ENCODE measurements around the gene DDX56.
"Not testable (repeated sequence)": the region's sequence is repeated elsewhere in the genome, so short reads cannot be mapped to it uniquely, and the experiment has no call there.

Gene DDX56

DNA sequence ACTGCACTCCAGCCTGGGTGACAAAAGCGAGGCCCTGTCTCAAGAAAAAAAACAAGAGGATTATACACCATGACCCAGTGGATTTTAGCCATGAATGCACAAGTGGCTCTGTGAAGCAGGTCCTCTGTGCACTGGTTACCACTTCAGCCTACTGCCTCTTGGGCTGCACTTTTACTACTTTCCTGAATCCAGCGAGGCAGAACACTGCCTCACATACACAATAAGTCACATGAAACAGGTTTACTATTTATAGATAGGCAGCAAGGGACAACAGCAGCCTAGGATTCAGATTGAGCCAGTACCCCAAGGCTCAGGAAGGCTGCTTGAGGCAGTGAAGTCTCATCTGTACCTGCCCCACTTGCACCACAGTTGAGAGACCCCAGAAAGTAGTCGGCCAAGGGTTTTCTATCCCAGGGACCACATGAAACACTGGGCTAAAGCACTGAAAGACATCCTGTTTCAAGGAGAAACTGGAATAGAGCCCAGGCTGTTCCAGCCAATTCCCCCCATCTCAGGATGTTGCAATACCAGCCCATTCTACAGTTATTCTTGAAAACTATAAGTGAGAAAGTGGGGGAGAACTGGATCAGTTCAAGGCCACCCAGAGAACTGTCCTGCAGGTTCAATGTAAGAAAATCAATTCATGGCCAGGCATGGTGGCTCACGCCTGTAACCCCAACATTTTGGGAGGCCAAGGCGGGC, 22.4 kb upstream of the DDX56 start:
- no peak for DNase-seq

DNA sequence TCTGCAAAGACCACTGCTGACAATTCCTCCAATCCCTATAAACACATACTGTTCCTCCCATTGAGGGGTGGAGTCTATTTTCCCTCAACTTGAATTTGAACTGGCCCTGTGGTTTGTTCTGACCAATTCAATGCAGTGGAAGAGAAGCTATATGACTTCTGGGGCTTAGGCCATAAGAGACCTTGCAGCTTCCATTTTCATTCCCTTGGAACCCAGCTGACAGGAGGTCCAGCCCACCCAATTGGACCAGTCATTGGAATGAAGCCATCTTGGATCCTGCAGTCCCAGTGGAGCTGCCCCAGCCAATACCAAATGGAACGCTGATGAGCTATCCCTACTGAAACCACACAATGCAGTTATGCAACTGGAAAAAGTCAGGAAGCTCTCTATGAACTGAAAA, 17.2 kb upstream of the DDX56 start:
- DNase-seq: no peak

DNA sequence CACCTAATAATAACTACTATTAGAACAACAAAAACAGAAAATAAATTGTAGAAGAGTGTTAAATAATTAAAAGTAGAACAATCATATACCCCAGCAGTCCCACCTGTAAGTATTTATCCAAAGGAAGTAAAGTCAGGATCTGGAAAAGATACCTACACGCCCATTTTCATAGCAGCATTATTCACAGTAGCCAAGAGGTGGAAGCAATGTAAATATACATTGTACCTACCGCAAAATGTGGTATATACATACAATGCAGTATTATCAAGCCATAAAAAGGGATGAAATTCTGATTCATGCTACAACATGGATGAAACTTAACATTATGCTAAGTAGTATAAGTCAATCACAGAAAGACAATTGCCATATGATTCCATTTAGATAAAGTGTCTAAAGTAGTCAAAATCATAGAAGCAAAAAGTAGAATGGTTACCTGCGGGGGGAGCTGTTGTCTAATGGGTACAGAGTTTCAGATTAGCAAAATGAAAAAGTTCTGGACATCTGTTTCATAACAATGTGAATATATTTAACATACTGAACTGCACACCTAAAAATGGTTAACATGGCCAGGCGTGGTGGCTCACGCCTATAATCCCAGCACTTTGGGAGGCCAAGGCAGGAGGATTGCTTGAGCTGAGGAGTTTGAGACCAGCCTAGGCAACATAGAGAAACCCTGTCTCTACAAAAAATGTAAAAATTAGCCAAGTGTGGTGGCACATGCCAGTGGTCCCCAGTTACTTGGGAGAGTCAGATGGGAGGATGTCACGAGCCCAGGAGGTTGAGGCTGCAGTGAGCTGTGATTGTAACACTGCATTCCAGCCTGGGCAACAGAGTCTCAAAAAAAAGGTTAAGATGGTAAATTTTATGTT, 14.4 kb upstream of the DDX56 start:
- DNase-seq: peak; percentile 79

DNA sequence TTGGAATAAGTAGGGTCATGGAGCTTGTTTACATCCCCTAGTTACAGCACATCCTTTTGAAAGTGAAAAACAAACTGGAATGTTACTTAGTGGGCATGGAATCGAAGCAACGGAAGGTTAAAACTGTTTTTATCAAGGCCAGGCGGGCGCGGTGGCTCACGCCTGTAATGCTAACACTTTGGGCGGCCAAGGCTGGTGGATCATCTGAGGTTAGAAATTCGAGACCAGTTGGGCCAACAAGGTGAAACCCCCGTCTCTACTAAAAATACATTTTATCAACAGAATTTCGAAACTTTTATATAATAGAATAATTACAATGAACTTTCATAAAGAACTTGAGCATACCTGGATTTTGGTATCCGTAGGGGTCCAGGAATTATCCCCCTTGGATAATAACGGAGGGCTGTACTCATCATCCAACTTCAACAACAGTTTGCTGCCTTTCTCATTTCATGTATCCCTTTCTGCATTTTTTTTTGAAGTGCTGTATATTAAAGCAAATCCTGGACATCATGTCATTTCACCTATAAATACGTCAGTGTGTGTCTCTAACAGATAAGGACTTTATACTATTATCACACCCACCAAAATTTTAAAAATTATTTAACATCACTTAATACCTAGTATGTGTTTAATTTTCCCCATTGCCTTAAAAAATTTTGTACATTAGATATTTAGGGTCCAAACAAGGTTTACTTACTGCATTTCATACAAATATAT, 9.6 kb upstream of the DDX56 start:
- DNase-seq: no peak

DNA sequence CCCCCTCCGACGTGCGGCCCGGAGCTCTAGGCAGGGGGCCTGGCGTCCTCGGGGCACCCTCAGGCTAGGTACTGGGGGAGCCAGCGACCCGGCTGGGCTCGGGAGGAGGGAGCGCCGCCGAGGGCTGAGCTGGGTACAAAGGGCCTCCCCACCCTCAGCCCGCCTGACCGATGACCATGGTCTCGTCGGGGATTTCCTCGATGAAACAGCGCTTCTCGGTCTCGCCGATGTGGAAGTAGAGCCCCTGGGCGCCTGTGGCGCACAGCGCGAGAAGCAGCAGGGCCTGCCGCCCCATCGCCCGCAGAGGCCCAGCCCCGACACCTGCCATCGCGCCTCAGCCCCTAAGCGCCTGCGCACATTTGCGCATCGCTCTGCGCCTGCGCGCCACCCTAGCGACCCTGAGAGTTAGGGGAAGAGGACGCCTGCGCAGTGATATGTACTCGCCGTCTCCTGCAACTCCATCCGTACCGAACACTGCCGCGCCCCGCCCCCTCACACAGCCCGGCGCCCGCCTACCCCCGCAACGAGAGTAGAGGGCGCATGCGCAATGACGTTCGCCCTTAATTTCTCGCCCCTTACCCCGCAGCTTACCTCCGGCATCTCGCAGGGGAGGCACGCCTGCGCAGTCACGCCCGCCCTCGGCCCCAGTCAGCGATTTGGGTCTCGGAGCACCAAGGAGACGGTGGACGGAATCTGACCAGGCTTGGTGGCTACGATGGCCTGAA, 8.3 kb upstream of the DDX56 start, which contains the start of gene TMED4:
Gene TMED4 (minus strand): TSS at position 353 of the 725 bp plus-strand sequence. CDS start 25 bp downstream, at position 328.
- DNase-seq: peak; percentile 100

DNA sequence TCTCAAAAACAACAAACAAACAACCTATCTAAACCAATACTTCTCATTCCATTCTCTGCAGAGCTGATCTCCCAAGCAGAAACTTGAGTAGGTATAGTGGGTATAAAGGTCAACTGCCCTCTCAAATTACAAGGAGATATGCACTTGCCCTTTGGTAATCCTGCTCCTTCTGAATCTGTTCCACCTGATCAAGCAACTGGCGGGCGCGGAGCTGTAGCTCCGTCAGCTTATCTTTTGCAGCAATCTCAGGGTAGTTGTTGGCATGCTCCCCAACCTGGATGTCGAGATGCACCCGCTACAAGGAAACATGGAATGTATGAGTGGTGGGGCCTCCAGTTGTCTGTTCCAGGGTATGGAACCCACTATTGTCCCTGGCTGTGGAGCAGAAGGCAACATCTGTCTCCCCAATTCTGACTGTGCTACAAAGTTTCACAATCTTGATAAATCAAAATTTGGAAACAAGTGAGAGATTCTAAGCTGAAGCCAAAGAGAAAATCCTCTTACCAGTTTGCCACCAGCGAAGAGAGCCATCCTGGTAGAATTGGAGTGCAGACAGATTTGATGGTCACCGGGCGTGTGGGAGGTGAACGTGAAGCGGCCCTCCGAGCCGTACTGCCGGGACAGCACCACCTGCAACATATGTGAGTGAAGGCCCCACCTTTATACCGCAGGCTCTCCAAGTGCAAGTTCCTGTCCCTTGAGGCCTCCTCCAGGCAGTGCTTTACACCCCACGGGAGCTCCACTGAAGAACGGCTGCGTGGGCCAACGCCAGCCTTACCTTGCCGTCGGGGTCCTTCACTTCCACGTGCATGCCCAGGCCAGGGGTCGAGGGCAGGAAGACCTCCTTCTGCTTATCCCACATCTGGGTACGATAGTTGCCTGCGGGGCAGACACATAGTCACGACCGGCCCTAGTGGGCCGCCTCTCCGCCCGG, 7.5 kb upstream of the DDX56 start:
- peak; percentile 64 for DNase-seq

DNA sequence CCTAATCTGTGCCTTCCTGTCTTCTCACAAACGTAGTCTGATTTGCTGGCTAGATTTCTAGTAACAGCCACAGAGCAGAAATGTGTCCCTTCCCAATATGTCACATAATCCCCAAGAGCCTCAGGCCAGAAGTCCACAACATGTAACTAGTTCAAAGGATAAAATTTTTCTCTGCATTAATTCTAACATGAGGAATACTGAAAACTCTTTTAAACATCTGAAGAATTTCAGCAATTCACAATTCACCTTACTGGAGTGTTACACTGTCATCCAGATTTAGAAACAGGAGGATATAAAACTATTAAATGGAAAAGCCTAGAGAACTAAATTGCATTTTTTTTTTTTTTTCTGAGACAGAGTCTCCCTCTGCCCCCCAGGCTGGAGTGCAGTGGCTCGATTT, 2.5 kb upstream of the DDX56 start:
- no peak for DNase-seq

DNA sequence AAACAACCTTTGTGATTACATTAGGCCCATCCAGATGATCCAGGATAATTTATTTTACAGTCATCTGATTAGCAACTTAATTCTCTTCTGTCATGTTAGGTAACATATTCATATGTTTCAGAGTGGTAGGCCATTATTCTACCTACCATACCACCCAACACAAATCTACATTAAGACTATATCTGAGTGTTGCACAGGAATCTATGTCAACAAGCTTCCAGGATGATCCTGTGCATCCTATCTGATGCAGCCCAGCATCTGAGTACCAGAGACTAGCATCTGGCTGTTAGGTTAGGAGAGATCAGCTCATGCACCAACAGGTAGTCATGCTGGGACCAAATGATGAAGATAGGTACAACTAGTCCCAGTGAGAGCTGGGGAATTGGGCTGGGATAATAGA, 1.3 kb upstream of the DDX56 start:
- no peak for DNase-seq

DNA sequence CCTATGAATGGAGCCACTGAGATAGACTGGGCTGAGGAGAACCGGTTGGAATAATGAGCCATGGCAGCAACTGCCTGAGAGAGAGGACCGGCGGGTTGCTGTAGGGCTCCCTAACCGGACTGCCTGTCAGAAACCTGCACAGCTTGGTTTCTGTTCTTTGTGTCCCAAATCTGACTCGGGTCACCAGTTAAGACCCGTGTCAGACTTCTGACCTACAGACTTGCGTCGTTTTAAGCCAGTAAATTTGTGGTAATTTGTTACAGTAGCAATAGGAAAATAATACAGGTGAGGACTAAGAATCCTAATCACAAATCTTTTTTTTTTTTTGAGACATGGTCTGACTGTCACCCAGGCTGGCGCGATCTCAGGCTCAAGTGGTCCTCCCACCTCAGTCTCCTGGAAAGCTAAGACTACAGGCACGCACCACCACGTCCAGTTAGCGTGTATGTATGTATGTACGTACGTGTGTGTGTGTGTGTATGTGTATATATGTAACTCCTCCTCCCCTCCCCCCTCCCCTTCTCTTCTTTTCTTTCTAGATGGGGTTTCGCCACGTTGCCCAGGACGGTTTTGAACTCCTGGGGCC, 672 bp upstream of the DDX56 start:
- DNase-seq: no peak

DNA sequence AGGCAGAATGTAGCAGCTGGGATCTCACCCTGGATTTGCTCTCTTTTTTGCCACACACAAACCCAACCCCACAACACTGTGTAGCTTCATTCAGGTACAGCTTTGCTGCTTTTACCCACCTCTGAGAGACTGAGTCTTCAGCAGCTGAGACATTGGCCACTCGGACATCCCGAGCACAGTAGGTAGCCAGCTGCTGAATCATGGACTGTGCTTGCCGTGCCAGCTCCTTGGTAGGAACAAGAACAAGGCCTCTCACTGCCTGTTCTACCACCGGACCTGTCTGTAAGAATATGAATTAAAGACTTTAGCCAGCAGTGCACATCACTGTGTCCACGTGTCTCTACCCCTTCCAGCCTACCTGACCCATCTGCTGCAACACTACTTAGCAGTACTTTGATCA, 937 bp downstream of the DDX56 start:
- no peak for DNase-seq

DNA sequence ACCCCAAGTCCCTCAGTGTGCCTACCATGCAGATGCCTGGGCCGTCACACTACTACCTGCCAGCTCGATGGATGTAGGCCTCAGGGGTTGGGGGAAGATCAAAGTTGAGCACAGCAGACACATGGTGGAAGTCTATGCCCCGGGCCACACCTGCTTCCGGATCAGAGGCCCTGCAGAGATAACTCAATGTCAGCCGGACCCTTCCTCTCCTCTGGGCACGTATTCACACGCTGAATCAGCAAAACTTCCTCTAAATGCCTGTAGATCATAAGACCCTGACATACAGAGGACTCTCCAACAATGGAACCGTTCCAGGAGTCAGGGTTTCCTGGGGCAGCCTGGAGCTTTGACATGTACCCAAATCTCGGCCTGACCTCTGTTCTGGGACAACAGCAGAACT, 3.7 kb downstream of the DDX56 start:
- DNase-seq: no peak

DNA sequence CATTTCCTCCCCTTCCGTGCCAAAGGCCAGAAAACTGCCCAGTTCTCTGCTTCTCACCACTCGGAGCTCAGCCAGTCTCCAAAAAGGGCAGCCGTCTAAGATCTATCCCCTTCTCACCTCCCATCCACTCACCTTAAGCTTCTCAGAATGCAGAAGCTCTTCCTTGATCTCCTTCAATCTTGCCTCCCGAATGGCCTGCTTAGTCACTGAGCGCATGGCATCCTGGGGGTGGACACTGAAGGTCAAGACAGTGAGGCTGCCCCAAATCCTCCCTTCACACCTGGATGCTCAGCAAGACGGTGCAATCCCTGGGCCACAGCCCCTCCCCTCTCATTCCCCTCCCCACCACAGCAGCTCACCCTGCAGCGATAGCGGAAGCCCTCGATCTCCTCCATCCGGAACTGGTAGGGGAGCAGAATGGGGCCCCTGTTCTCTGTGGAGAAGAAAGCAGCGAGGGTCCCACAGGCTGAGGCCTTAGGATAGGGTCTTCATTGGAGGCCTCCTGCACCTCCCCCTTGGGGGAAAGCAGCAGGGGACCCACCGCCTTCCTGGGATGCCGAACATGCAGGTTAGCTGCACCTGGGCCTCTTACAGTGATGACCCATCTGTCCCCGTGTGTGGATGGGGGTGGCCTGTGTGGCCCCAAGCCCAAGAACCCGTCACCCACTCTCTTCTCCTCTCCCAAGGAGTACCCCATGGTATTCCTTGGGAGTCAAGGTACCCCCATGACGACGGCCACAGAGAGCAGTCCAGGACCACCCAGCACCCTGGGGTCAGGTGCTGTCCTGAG, 4.7 kb downstream of the DDX56 start:
- DNase-seq: no peak

DNA sequence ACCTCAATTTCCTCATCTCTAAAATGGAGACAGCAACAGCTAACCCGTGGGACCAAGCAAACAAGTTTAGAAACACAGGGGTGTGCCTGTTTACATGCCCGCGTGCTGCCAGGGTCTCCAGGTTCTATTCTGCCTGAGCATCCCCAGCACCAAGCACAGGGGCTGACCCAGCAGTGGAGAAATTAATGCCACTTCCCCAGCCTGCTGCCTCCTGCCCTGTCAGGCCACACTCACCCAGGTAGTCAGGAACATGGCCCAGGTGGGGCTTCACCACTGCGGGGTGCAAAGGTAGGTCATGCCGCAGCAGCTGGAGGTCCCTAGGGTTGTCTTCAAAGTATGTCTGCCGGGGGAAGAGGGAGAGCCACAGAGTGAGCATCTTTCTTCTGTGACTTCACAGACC, 5.8 kb downstream of the DDX56 start:
- DNase-seq: no peak

DNA sequence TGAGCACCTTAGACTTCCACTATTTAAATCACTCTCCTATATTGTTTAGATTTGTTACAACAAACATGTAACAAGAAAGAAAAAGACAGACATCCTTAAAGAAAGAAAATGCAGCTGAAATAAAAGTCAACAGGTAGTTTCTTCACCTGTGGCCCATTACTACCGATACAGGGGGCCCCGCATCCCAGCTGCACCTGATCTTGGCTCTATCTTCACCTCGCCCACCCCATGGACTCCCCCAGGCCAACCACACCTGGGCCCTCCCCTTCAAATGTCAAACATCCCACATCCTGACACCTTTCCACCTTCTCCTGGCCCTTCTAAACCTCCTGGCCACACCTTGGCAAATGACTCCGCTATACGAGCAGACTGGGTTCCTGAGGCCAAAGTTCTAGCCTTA, 7.0 kb downstream of the DDX56 start:
- no peak for DNase-seq

DNA sequence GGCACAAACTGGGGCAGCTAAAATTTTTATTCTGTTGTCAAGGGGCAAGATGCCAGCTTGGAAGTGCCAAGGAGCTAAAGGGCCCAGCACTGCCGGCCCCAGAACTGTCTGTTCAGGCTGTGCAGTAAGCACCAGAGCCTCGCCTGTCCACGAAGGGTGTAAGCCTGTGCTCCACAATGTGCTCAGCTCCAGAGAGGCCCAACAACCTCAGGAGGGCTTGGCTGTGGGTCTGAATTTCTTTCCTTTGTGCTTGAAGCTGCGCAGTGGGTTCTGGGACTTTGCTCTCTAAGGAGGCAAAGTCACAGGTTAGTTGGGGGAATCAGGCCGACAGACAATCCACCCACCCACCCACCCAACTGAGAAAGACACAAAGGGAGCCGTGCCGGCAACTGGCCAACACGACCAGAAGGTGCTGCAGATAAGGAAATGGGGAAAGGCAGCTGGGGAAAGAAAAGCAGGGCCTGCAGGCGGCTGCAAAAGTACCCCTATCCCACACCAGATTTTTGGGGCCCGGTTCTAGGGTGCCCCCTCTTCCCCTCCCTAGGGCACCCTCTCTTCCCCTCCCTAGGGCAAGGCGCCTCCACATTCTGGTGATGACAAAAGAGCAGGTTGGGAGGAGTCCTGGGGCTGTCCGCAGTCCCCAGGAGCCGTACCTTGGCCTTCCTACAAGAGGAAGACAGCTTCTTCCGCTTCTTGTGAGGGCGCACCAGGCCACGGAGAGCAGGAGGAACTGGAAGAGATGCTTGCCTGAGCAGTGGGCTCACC, 7.7 kb downstream of the DDX56 start:
- no peak for DNase-seq

DNA sequence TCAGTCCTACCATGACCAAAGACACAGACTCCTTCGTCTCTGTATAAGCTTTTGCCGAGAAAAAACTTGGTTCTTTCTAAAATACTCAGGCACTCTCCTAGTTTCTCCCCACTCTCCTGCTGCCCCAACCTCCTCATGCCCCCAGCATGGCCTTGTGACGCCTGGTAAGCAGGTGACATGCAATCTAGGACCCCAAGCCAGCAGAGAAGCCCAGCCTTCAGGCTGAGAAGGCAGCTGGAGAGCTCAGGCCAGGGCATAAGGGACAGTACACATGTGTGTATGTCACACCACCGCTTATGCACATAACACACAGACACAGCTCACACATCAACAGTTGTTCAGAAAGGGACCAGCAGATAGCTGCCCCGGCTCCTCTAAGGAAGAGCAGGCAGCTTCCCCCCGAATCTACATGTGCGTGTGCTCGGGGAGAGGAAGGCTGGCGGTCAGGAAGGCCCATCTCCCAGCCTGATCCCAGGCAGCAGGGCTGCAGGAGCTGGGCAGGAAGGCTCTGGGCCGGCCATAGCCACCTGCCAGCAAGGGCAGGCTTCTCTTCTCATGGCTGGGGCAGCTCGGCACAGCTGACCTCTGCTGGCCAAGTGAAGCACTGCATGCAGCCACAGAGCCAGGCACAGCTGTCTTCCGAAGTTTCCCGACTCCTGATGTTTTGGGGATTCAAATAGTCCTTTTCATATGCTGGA, 8.5 kb downstream of the DDX56 start:
- peak; percentile 69 for DNase-seq

DNA sequence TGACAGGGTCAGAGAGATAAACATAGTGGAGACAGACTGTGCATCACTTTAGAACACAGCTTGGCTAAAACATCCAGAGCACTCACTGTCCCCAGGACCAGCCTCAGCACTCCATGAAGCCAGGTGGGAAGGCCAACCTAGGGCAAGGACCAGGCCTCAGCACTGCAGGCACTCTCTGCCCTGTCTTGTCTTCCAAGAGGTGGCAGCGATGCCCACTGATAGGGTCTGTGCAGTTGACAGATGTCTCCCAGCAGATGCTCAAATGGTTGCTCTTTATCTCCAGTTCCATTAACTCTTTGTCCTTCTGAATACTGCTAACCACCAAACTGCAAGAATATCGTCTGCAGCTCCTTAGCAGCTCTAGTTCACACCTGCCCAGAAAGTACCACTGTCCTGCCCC, 9.1 kb downstream of the DDX56 start:
- no peak for DNase-seq

DNA sequence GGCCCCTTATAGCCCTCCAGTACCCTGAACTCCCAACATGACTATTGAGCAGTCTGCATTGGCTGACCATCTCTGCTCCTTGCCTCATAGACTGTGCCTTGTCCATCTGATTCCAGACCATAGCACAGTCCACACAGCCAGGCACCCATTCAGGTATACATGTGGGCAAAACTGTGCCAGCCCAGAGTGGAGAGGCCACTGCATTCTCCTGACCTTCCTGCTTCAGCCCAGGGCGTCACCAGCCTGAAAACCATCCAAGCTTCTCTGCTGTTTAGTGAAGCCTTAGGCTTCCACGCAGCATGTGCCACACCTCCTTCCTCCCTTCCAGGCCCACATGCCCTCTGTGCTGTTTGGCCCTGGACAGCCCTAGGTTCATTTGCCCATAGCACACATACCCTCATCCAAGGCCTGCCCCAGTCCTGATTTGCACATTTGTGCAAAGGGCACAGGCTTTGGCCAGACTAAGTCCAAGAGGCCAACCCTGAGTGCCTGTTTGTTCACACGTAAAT, 10.5 kb downstream of the DDX56 start:
- DNase-seq: no peak

DNA sequence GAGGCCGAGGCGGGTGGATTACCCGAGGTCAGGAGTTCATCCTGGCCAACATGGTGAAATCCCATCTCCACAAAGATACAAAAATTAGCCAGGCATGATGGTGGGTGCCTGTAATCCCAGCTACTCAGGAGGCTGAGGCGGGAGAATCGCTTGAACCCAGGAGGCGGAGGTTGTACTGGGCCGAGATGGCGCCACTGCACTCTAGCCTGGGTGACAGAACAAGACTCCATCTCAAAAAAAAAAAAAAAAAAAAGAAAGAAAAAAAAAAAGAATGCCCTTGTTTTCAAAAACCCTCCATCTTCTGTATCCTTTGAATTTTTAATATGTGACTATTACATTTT, 11.1 kb downstream of the DDX56 start:
- DNase-seq: not testable (repeated sequence)

Measured in CD4-positive, alpha-beta T cell treated with Interleukin-12 subunit alpha and Interleukin-12 subunit beta, for 1 hour (primary cell).